Measurements from ENCODE around the gene DTD1. TPM values are rescaled to one million over a fixed set of nuclear protein-coding genes. Genes with fewer than 3 reads are reported as not detected.

Gene DTD1
- polyA plus RNA-seq, 2 donors: 9.7 to 27.4 TPM

DNA sequence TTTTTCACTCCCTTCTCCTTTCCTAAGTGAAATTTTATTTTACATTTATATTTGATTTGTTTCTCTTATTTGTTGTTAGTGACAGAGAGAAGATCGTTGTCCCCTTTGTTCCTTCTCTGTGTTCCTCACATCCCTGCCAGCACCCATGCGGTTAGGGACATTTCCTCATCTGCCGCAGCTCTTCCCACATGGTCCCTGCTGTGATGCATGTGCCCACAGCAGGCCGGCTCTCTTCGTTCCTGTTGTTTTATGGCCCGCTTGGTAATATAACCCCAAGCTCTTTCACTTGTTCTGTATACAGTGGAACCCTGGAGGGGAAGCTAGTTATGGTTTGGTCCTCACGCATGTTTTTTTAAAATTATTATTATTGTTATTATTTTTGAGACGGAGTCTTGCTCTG is 23.6 kb downstream of the DTD1 start:
- no peaks in the 10 kb centered on the region for H3K27me3 ChIP-seq (ENCODE audit: control insufficient read depth in 1 of 2, insufficient read depth in 2 of 2, low read length in 2 of 2)
- WGBS, 2 donors: 89 to 93% methylated on average over 8 of the region's 8 CpGs

DNA sequence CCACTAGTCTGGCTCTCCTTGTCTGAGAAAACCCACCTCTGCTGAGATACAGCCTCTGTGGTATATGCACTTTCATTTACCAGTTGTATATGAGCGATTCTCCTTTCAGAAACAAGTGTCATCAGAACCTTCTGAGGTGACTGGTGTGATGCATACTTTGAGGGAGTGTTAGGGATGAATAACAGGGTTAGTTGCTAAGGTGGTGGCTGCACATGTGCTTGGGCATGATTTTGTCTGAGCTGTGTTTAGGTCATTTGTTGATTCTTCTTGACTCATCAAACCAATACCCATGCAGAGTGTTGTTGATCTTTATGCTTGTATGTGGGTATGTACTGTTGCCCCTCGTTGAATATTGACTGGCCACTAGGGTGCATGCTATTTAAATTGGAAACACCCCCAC is 25.7 kb downstream of the DTD1 start:
- Histone ChIP-seq H3K36me3 (ENCODE audit: control insufficient read depth in 2 of 2, insufficient read depth in 2 of 2, low read length in 1 of 2) (peaks cover 0 to 3% of the 10 kb centered on the region in 2 donors), H3K4me1 (ENCODE audit: control insufficient read depth in 2 of 2, insufficient read depth in 2 of 2, low read length in 1 of 2) (no peaks in the 10 kb centered on the region), H3K4me3 (ENCODE audit: low read depth in 1 of 2, low read length in 2 of 2) (no peak overlapping the region), H3K9me3 (ENCODE audit: control insufficient read depth in 2 of 2, insufficient read depth in 1 of 2, low read depth in 1 of 2, low read length in 1 of 2) (no peaks in the 10 kb centered on the region), H3K27me3 (ENCODE audit: control insufficient read depth in 1 of 2, insufficient read depth in 2 of 2, low read length in 2 of 2) (no peaks in the 10 kb centered on the region), H3K27ac (ENCODE audit: low read depth in 2 of 2, low read length in 1 of 2) (peak overlapping the region; percentile 15 to 55)
- 66 to 75% methylated on average over 2 of the region's 2 CpGs for WGBS, 2 donors

More for the DNA sequence above, 23.6 kb downstream of the DTD1 start:
- Histone ChIP-seq H3K4me3 (ENCODE audit: low read depth in 1 of 2, low read length in 2 of 2) (no peak overlapping the region), H3K9me3 (ENCODE audit: control insufficient read depth in 2 of 2, insufficient read depth in 1 of 2, low read depth in 1 of 2, low read length in 1 of 2) (no peaks in the 10 kb centered on the region), H3K36me3 (ENCODE audit: control insufficient read depth in 2 of 2, insufficient read depth in 2 of 2, low read length in 1 of 2) (peaks cover 0 to 3% of the 10 kb centered on the region in 2 donors), H3K27ac (ENCODE audit: low read depth in 2 of 2, low read length in 1 of 2) (no peak overlapping the region), H3K4me1 (ENCODE audit: control insufficient read depth in 2 of 2, insufficient read depth in 2 of 2, low read length in 1 of 2) (no peaks in the 10 kb centered on the region)

- no peak overlapping the region for H3K4me3 ChIP-seq (ENCODE audit: low read depth in 1 of 2, low read length in 2 of 2)
- H3K27ac ChIP-seq (ENCODE audit: low read depth in 2 of 2, low read length in 1 of 2): peak overlapping the region in 1 of 2 donors; percentile 53
- peaks cover 0 to 3% of the 10 kb centered on the region in 2 donors for H3K36me3 ChIP-seq (ENCODE audit: control insufficient read depth in 2 of 2, insufficient read depth in 2 of 2, low read length in 1 of 2)
- no peaks in the 10 kb centered on the region for H3K9me3 ChIP-seq (ENCODE audit: control insufficient read depth in 2 of 2, insufficient read depth in 1 of 2, low read depth in 1 of 2, low read length in 1 of 2)
- WGBS, 2 donors: 86 to 94% methylated on average over 5 of the region's 5 CpGs
- no peaks in the 10 kb centered on the region for H3K4me1 ChIP-seq (ENCODE audit: control insufficient read depth in 2 of 2, insufficient read depth in 2 of 2, low read length in 1 of 2)
- no peaks in the 10 kb centered on the region for H3K27me3 ChIP-seq (ENCODE audit: control insufficient read depth in 1 of 2, insufficient read depth in 2 of 2, low read length in 2 of 2)
Measured at GRCh38 chr20:18614244-18614643, 26.4 kb downstream of the DTD1 start.

DNA sequence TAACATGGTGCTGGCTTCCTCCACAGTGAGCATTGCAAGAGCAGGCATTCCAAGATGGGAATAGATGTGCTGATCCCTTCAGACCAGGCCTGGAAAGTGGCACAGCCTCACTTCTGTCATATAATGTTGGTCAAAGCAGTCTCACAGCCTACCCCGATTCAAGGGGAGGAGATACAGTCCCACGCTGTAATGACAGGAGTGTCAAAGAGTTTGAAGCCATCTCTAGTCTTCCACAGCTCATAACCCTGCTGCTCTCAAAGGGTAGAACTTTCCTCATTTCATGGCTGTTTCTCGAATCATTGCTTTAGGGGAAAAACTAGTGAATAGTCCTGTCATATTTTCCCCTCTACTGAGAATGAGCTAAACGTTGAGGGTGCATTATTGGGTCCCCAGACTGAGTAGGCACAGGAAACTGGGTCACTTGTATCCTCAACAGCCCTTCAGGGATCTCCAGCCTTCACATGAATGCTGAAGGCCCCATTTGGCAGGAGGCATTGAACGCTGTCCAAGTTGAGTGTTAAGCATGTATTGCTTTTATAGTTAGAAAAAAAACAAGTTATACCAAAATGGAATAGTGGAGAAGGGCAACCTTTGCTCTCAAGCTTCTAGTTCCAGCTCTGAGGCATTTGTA is 27.3 kb downstream of the DTD1 start:
- H3K27ac ChIP-seq (ENCODE audit: low read depth in 2 of 2, low read length in 1 of 2): no peak overlapping the region
- H3K9me3 ChIP-seq (ENCODE audit: control insufficient read depth in 2 of 2, insufficient read depth in 1 of 2, low read depth in 1 of 2, low read length in 1 of 2): no peaks in the 10 kb centered on the region
- H3K4me3 ChIP-seq (ENCODE audit: low read depth in 1 of 2, low read length in 2 of 2): no peak overlapping the region
- no peaks in the 10 kb centered on the region for H3K4me1 ChIP-seq (ENCODE audit: control insufficient read depth in 2 of 2, insufficient read depth in 2 of 2, low read length in 1 of 2)
- H3K27me3 ChIP-seq (ENCODE audit: control insufficient read depth in 1 of 2, insufficient read depth in 2 of 2, low read length in 2 of 2): no peaks in the 10 kb centered on the region
- WGBS, 2 donors: 60 to 64% methylated on average over 5 of the region's 5 CpGs
- peaks cover 0 to 3% of the 10 kb centered on the region in 2 donors for H3K36me3 ChIP-seq (ENCODE audit: control insufficient read depth in 2 of 2, insufficient read depth in 2 of 2, low read length in 1 of 2)

DNA sequence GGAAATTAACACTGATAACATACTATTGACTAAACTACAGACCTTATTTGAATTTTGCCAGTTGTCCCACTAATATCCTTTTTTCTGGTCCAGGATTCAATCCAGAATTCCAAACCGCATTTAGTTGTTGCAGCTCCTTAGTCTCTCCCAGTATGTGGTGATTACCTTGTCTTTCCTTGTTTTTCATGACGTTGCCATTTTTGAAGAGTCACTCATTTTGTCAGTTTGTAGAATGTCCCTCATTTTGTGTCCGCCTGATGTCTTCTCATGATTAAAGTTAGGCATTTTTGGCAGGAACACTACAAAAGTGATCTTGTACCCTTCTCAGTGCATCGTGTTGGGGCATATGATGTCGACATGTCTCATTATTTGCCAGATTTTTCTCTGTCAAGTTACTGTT is 33.1 kb downstream of the DTD1 start:
- no peaks in the 10 kb centered on the region for H3K27me3 ChIP-seq (ENCODE audit: control insufficient read depth in 1 of 2, insufficient read depth in 2 of 2, low read length in 2 of 2)
- WGBS, 2 donors: 88 to 90% methylated on average over 5 of the region's 5 CpGs
- no peaks in the 10 kb centered on the region for H3K9me3 ChIP-seq (ENCODE audit: control insufficient read depth in 2 of 2, insufficient read depth in 1 of 2, low read depth in 1 of 2, low read length in 1 of 2)
- no peaks in the 10 kb centered on the region for H3K4me1 ChIP-seq (ENCODE audit: control insufficient read depth in 2 of 2, insufficient read depth in 2 of 2, low read length in 1 of 2)
- no peak overlapping the region for H3K4me3 ChIP-seq (ENCODE audit: low read depth in 1 of 2, low read length in 2 of 2)
- peaks cover 0 to 1% of the 10 kb centered on the region in 2 donors for H3K36me3 ChIP-seq (ENCODE audit: control insufficient read depth in 2 of 2, insufficient read depth in 2 of 2, low read length in 1 of 2)
- no peak overlapping the region for H3K27ac ChIP-seq (ENCODE audit: low read depth in 2 of 2, low read length in 1 of 2)

GRCh38 chr20:18623156-18623910 is 35.5 kb downstream of the DTD1 start:
- Histone ChIP-seq H3K4me1 (ENCODE audit: control insufficient read depth in 2 of 2, insufficient read depth in 2 of 2, low read length in 1 of 2) (no peaks in the 10 kb centered on the region), H3K9me3 (ENCODE audit: control insufficient read depth in 2 of 2, insufficient read depth in 1 of 2, low read depth in 1 of 2, low read length in 1 of 2) (no peaks in the 10 kb centered on the region), H3K36me3 (ENCODE audit: control insufficient read depth in 2 of 2, insufficient read depth in 2 of 2, low read length in 1 of 2) (peaks cover 0 to 1% of the 10 kb centered on the region in 2 donors), H3K27ac (ENCODE audit: low read depth in 2 of 2, low read length in 1 of 2) (no peak overlapping the region), H3K27me3 (ENCODE audit: control insufficient read depth in 1 of 2, insufficient read depth in 2 of 2, low read length in 2 of 2) (no peaks in the 10 kb centered on the region), H3K4me3 (ENCODE audit: low read depth in 1 of 2, low read length in 2 of 2) (no peak overlapping the region)
- WGBS, 2 donors: 91 to 94% methylated on average over 13 to 14 of the region's 14 CpGs

DNA sequence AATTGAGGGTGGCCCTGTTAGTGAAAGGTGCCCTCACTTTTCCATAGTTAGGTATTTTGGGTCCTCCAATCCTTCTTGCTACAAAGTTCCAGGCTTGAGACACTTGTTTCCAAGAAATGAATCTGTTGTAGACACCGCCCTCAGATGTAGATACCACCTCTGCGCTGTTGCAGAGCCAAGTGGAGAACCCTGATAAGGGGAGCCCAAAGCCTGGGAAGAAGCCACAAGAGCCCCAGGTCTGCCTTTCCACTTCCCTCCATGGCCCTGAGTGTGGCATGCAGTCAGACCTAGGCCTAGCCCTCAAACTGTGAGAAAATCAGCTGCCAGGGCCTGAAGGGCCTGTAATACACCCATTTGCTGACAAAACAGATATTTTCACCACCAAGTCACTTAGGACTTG is 37.1 kb downstream of the DTD1 start:
- no peaks in the 10 kb centered on the region for H3K27me3 ChIP-seq (ENCODE audit: control insufficient read depth in 1 of 2, insufficient read depth in 2 of 2, low read length in 2 of 2)
- H3K36me3 ChIP-seq (ENCODE audit: control insufficient read depth in 2 of 2, insufficient read depth in 2 of 2, low read length in 1 of 2): peaks cover 0 to 1% of the 10 kb centered on the region in 2 donors
- H3K4me1 ChIP-seq (ENCODE audit: control insufficient read depth in 2 of 2, insufficient read depth in 2 of 2, low read length in 1 of 2): no peaks in the 10 kb centered on the region
- H3K27ac ChIP-seq (ENCODE audit: low read depth in 2 of 2, low read length in 1 of 2): no peak overlapping the region
- 82 to 83% methylated on average over 2 of the region's 2 CpGs for WGBS, 2 donors
- no peak overlapping the region for H3K4me3 ChIP-seq (ENCODE audit: low read depth in 1 of 2, low read length in 2 of 2)
- H3K9me3 ChIP-seq (ENCODE audit: control insufficient read depth in 2 of 2, insufficient read depth in 1 of 2, low read depth in 1 of 2, low read length in 1 of 2): no peaks in the 10 kb centered on the region

GRCh38 chr20:18625907-18626655 is 38.2 kb downstream of the DTD1 start:
- WGBS, 2 donors: 89 to 90% methylated on average over 6 of the region's 6 CpGs
- Histone ChIP-seq H3K36me3 (ENCODE audit: control insufficient read depth in 2 of 2, insufficient read depth in 2 of 2, low read length in 1 of 2) (peaks cover 0 to 1% of the 10 kb centered on the region in 2 donors), H3K9me3 (ENCODE audit: control insufficient read depth in 2 of 2, insufficient read depth in 1 of 2, low read depth in 1 of 2, low read length in 1 of 2) (no peaks in the 10 kb centered on the region), H3K4me1 (ENCODE audit: control insufficient read depth in 2 of 2, insufficient read depth in 2 of 2, low read length in 1 of 2) (no peaks in the 10 kb centered on the region), H3K27ac (ENCODE audit: low read depth in 2 of 2, low read length in 1 of 2) (no peak overlapping the region), H3K27me3 (ENCODE audit: control insufficient read depth in 1 of 2, insufficient read depth in 2 of 2, low read length in 2 of 2) (no peaks in the 10 kb centered on the region), H3K4me3 (ENCODE audit: low read depth in 1 of 2, low read length in 2 of 2) (no peak overlapping the region)

- Histone ChIP-seq H3K4me3 (ENCODE audit: low read depth in 1 of 2, low read length in 2 of 2) (no peak overlapping the region), H3K27me3 (ENCODE audit: control insufficient read depth in 1 of 2, insufficient read depth in 2 of 2, low read length in 2 of 2) (no peaks in the 10 kb centered on the region), H3K9me3 (ENCODE audit: control insufficient read depth in 2 of 2, insufficient read depth in 1 of 2, low read depth in 1 of 2, low read length in 1 of 2) (no peaks in the 10 kb centered on the region), H3K36me3 (ENCODE audit: control insufficient read depth in 2 of 2, insufficient read depth in 2 of 2, low read length in 1 of 2) (peaks cover 0 to 1% of the 10 kb centered on the region in 2 donors), H3K4me1 (ENCODE audit: control insufficient read depth in 2 of 2, insufficient read depth in 2 of 2, low read length in 1 of 2) (no peaks in the 10 kb centered on the region), H3K27ac (ENCODE audit: low read depth in 2 of 2, low read length in 1 of 2) (no peak overlapping the region)
- 77 to 85% methylated on average over 11 of the region's 11 CpGs for WGBS, 2 donors
Measured at GRCh38 chr20:18628330-18628920, 40.6 kb downstream of the DTD1 start.
